Vagina (tissue), 2 donors: Measurements from ENCODE around the gene LRCH4.

Source experiments
- POLR2A ChIP-seq, 2 donors: fragments of 450-650 bp; IDR thresholded peaks; one replicate each; pipeline ENCODE4 v1.6.1; 2017; ENCODE audit warnings: antibody characterized with exemption in 2 of 2, mild to moderate bottlenecking in 2 of 2, moderate library complexity in 2 of 2
- POLR2AphosphoS5 ChIP-seq, 2 donors: sonication (generic); formaldehyde crosslinking; IDR thresholded peaks; one replicate each; pipeline ENCODE4 v1.9.0; 2017; ENCODE audit warnings: antibody characterized with exemption in 2 of 2, mild to moderate bottlenecking in 2 of 2, low read depth in 1 of 2; ENCODE audit not compliant: insufficient read depth in 1 of 2
- TF ChIP-seq, protein P1 (sequence below), 3 experiments: fragments of 450-650 bp in 2 of 3; fragments of 200-600 bp in 1 of 3; sonication (generic) in 1 of 3; IDR thresholded peaks; one replicate each; pipeline ENCODE4 v1.5.1; 2017 to 2019; ENCODE audit warnings: antibody characterized with exemption in 3 of 3, mild to moderate bottlenecking in 2 of 3, moderate library complexity in 2 of 3

DNA sequence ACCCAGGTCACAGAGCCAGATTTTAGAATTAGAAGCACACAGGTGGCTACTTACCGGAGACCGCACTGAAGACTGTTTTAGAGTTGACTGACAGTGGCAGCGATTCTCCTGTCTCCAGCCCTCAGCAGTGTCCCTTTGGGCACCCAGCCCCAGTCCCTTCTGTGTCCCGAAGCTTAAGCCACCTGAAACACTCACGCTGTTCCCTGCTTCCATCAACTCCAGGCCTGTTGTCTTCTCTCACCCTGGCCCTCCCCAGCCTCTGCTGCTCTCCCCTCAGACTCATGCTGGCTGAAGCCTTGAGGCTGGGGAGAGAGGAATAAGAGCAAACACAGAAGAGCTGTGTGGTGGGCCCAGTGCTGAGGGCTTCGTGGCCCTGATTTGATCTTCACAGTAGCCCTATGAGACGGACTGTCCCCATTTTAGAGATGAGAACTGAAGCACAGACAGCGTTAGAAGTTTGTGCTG lies 22.8 kb downstream of the LRCH4 start:
- TF ChIP-seq POLR2A (IDR thresholded peaks at IDR 0.05) (no peak), POLR2AphosphoS5 (IDR thresholded peaks at IDR 0.05; ENCODE audit: insufficient read depth in 1 of 2, low read depth in 1 of 2) (no peak)
- TF ChIP-seq, protein P1, sequence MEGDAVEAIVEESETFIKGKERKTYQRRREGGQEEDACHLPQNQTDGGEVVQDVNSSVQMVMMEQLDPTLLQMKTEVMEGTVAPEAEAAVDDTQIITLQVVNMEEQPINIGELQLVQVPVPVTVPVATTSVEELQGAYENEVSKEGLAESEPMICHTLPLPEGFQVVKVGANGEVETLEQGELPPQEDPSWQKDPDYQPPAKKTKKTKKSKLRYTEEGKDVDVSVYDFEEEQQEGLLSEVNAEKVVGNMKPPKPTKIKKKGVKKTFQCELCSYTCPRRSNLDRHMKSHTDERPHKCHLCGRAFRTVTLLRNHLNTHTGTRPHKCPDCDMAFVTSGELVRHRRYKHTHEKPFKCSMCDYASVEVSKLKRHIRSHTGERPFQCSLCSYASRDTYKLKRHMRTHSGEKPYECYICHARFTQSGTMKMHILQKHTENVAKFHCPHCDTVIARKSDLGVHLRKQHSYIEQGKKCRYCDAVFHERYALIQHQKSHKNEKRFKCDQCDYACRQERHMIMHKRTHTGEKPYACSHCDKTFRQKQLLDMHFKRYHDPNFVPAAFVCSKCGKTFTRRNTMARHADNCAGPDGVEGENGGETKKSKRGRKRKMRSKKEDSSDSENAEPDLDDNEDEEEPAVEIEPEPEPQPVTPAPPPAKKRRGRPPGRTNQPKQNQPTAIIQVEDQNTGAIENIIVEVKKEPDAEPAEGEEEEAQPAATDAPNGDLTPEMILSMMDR (IDR thresholded peaks at IDR 0.05) = no peak
